Measurements from ENCODE around the gene PTDSS2. TPM values are rescaled to one million over a fixed set of nuclear protein-coding genes. Genes with fewer than 3 reads are reported as not detected.

Gene PTDSS2
- total and polyA plus RNA-seq, 2 of the 13 experiments (the other 11 are each of a cell fraction or from before 2014, with no cell fraction given), result 21.7 to 26.4 TPM

GRCh38 chr11:449889-450808 lies at the start of gene PTDSS2 (continued):
- TF ChIP-seq DMAP1 (CRISPR knock-in tag; IDR thresholded peaks at IDR 0.05), result peak; percentile 77
- TF ChIP-seq ZNF235 (CRISPR knock-in tag; IDR thresholded peaks at IDR 0.05; ENCODE audit: borderline replicate concordance), result no peak
- no peak for TF ChIP-seq SP140L (CRISPR knock-in tag; IDR thresholded peaks at IDR 0.05; ENCODE audit: borderline replicate concordance)
- no peak for TF ChIP-seq BATF2 (CRISPR knock-in tag; IDR thresholded peaks at IDR 0.05)
- TF ChIP-seq HNRNPL (IDR thresholded peaks at IDR 0.05; ENCODE audit: low read depth, low read length), result no peak
- TF ChIP-seq ZNF574 (CRISPR knock-in tag; IDR thresholded peaks at IDR 0.05), result peak; percentile 96
- TF ChIP-seq ATM (IDR thresholded peaks at IDR 0.05; ENCODE audit: borderline replicate concordance), result no peak
- no peak for TF ChIP-seq NR3C1 (CRISPR knock-in tag; IDR thresholded peaks at IDR 0.05)
- TF ChIP-seq, protein P1, sequence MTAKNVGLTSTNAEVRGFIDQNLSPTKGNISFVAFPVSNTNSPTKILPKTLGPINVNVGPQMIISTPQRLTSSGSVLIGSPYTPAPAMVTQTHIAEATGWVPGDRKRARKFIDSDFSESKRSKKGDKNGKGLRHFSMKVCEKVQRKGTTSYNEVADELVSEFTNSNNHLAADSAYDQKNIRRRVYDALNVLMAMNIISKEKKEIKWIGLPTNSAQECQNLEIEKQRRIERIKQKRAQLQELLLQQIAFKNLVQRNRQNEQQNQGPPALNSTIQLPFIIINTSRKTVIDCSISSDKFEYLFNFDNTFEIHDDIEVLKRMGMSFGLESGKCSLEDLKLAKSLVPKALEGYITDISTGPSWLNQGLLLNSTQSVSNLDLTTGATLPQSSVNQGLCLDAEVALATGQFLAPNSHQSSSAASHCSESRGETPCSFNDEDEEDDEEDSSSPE (CRISPR knock-in tag; IDR thresholded peaks at IDR 0.05), result peak; percentile 80
- peak; percentile 90; the same call in 1 of the 2 replicates for TF ChIP-seq ZNF513 (CRISPR knock-in tag; conservative IDR thresholded peaks at IDR 0.05)
- peak; percentile 66; the same call in 1 of the 2 replicates for TF ChIP-seq ZNF766 (CRISPR knock-in tag; IDR thresholded peaks at IDR 0.05; ENCODE audit: borderline replicate concordance)
- peak; percentile 80 for TF ChIP-seq CBX5 (CRISPR knock-in tag; IDR thresholded peaks at IDR 0.05; ENCODE audit: borderline replicate concordance)
- peak; percentile 88; the same call in 1 of the 2 replicates for TF ChIP-seq ZSCAN9 (CRISPR knock-in tag; IDR thresholded peaks at IDR 0.05; ENCODE audit: borderline replicate concordance)
- TF ChIP-seq MEIS1 (CRISPR knock-in tag; IDR thresholded peaks at IDR 0.05; ENCODE audit: borderline replicate concordance), result peak; percentile 59; the same call in 1 of the 2 replicates
- 0 out of 2 replicates have a peak, but pooled peaks have one; percentile 38 for TF ChIP-seq ZNF503 (CRISPR knock-in tag; IDR thresholded peaks at IDR 0.05)
- TF ChIP-seq ZNF737 (CRISPR knock-in tag; IDR thresholded peaks at IDR 0.05; ENCODE audit: borderline replicate concordance), result no peak
- peak; percentile 50 for TF ChIP-seq RAD21 (CRISPR knock-in tag; IDR thresholded peaks at IDR 0.05)
- 0 out of 2 replicates have a peak, but pooled peaks have one; percentile 27 for TF ChIP-seq KDM3A (CRISPR knock-in tag; IDR thresholded peaks at IDR 0.05; ENCODE audit: low read depth)
- peak; percentile 93; the same call in 1 of the 2 replicates for TF ChIP-seq ZBTB25 (CRISPR knock-in tag; IDR thresholded peaks at IDR 0.05)
